ENCODE measurements around the gene PLEKHG5. TPM values are rescaled to one million over a fixed set of nuclear protein-coding genes. Genes with fewer than 3 reads are reported as not detected.
"Not testable (repeated sequence)": the region's sequence is repeated elsewhere in the genome, so short reads cannot be mapped to it uniquely, and the experiment has no call there.

PLEKHG5 gene
- total RNA-seq, 1 donor from 2014 or later: 9.3 TPM

GRCh38 chr1:6464514-6464836 lies 27.0 kb downstream of the PLEKHG5 start:
- DNase-seq (ENCODE audit: low spot score): no peak

DNA sequence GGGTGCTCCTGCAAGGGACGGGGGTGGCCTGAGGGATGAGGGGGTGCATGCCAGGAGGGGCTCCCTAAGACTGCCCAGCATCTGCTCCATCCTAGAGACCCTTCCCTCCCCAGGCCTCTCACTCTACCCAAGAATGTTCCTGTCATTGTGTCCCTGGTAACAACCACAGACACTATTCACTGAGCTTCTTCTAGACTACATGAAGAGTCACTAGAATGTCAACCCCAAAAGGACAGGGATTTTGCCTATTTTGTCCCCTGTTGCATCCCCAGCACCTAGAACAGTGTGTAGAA lies 28.4 kb downstream of the PLEKHG5 start:
- DNase-seq (ENCODE audit: low spot score): no peak

GRCh38 chr1:6462412-6463119 lies 28.9 kb downstream of the PLEKHG5 start:
- no peak for DNase-seq (ENCODE audit: low spot score)

DNA sequence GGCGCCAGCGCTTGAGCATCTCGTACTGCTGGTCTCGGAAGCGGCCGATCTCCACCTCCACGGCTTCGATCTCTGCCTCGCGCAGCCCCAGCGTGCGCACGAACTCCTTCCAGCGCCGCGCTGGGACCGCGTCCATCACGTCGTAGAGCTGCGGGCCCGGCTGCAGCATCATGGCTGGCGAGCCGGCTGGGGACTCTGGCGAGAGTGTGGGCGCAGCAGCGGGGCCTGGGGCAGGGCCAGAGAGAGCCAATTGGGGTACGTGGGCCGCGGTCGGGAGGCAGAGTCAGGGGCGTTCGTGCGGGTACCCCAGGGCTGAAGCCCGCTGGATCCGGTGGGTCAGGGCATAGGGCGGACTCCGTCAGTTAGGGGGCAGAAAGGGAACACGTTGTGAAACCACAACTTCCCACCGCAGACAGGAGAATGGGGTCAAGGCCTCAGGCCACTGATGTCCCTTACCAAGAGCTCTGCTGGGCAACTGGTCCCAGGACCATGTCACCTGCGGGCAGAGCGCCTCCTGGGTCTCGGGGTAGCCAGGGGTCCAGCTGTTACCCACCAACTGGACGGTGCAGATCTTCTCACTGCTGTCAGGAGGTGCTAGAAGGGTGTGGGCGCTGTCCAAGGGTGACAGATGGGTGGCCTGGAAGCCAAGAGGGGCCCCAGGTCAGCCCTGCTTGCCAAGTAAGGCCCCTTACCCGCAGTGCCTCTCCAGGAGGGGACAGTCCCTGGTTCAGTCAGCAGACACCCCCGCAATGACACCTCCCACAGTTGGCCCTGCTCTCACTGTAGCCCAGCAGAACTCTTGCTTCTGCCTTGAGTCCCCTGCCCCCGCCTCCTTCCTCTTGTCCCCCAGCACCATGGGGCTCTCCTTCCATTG lies 29.7 kb downstream of the PLEKHG5 start:
- no peak for DNase-seq (ENCODE audit: low spot score)

- DNase-seq (ENCODE audit: low spot score): no peak
These were observed 30.4 kb downstream of the PLEKHG5 start for GRCh38 chr1:6461051-6461530.

GRCh38 chr1:6460301-6461050 lies 31.0 kb downstream of the PLEKHG5 start:
- DNase-seq (ENCODE audit: low spot score): no peak

DNA sequence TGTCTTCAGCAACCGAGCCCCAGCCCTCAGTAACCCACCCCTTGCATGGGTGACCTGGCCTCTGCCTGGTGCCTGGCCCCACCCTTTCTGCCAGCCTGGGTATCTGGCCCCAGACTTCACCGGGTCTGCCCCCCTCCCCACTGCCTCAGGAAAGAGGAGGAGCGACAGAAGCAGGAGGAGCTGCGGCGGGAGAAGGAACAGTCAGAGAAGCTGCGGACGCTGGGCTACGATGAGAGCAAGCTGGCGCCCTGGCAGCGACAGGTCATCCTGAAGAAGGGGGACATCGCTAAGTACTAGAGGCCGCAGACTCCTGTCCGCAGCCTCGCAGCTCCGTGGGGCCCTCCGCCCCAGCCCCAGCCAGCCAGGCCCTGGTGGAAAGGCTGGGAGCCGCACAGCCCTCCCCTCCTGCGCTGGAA lies 31.6 kb downstream of the PLEKHG5 start:
- no peak for DNase-seq (ENCODE audit: low spot score)

- DNase-seq (ENCODE audit: low spot score): no peak
These were observed 34.5 kb downstream of the PLEKHG5 start for GRCh38 chr1:6456800-6457466.

DNA sequence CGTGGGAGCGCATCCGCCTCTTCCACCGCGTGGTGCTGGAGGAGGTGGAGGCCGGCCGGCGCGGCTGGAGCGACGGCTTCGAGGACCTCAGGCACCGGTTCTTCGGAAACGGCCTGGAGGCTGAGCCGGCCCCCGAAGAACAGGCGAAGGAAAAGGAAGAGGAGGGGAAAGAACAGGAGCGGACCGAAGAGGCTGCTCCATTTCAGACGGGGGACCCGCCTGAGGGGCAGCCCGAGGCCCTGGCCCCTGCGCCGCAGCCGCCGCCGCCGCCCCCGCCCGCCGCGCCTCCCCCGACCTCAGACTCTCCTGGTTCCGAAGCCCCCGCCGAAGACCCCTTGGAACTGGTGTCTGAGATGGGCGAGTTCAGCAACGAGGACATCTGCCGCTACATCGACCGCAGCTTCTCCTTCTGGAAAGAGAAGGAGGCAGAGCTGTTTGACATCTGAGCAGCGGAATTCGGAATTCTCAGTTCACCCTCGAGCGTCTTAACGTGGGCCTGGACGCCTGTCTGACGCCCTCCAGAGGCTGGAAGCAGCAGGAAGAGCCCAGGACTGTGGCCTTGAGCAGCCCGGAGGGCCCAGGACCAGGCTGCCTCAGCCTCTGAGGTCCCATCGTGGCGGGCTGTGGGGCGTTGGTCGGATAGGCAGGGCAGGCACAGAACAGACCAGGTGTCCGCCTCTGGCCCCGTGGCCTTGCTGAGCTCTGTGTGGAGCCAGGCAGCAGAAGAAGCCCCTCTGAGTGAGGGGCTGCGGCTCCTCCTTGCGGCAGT lies 35.5 kb downstream of the PLEKHG5 start:
- not testable (repeated sequence) for DNase-seq (ENCODE audit: low spot score)

GRCh38 chr1:6454856-6455751 lies 36.4 kb downstream of the PLEKHG5 start:
- DNase-seq (ENCODE audit: low spot score): no peak

DNA sequence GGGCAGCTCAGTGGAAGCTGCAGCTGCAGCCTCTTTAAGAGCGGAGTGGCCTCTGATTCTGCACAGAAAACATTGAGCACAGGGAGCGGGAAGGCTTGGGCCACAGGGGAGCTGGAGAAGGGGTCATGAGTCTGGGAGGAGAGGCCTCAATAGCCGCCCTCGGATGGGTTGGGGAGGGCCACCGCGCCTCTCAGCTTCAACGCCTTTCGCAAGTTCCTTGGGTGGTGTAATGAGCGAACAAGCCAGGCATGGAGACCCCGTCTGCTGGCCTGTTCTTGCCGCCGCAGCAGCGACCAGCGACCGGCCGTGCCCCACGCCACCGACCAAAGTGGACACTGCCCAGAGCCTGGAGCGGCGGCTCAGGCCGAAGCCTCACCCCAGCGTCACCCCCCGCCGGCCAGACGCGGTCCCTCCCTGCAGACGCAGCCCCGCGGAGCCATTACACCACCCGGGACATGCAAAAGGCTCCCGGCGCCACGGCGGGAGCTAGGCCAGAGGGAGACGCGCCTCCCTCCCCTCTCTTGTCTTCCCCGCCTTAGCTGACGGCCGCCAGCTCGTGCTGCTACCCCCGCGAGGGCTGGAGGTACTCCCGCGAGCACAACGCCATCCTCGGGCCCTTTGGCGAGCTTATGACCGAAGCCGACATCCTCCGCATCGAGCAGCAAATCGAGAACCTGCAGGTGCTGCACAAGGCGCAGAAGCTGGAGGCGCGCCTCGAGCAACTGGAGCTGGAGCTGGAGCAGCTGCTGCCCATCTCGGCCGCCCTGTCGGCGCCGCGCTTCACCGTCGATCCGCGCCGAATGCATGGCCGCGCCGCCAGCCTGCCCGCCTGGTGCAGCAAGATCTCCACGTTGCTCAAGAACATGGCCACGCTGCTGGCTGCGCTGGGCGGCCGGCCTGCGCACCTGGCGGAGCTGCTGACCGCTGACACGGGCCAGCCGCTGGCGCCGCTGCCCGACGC lies 37.3 kb downstream of the PLEKHG5 start:
- DNase-seq (ENCODE audit: low spot score): not testable (repeated sequence)

GRCh38 chr1:6450943-6451373 lies 40.5 kb downstream of the PLEKHG5 start:
- DNase-seq (ENCODE audit: low spot score): no peak

GRCh38 chr1:6450486-6450885 lies 41.0 kb downstream of the PLEKHG5 start:
- not testable (repeated sequence) for DNase-seq (ENCODE audit: low spot score)

DNA sequence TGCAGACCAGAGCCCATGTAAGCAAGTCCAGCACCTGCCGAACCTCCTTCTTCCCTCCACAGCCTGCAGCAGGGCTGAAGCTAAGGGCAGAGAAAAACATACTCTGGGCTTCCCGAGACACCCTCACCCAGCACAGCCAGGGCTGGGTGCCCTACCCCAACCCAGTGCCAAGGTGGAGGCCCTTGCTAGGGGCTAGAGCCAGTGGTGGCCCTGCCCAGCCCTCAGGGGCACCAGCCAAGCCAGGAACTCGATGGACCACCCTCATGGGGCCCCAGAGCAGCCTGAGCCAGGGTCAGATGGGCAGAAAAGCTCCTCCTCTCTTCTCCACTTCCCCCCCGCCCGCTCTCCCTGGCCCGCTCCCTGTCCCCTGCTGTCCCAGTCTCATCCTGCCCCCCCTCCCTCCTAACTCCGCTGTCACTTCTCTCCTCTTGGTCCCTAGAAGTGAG lies 41.4 kb downstream of the PLEKHG5 start:
- DNase-seq (ENCODE audit: low spot score): no peak

DNA sequence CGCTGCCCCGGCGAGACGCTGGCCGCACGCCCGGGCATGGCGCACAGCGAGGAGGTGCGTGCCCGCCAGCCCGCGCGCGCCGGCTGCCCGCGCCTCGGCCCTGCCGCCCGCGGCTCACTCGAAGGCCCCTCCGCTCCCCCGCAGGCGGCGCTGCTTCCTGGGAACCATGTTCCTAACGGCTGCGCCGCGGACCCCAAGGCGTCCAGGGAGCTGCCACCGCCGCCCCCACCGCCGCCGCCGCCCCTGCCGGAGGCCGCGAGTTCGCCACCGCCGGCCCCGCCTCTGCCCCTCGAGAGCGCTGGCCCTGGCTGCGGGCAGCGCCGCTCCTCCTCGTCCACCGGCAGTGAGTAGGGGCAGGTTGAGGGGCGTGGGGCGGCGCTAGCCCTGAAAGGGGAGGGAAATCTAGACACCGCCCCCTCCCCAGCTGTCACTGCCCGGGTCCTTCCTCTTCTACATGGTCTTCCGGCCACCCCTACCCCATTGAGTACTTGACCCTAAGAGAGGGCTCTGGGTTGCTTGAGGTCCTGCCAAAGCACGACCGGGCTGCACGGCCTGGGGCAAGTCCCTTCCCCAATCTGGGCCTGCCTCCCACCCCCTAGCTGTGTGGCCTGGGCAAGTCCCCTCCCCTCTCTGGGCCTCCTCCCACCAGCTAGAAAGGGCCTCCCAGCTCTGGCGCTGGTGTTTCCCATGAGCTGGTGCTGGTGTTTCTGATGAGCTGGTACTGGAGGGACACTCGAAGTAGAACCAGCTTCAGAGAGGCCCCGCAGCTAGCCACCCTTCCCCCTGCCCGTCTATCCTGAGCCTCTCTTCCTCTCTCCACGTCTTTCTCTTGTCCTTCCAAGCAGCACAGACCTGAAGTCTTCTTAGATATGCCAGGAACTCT lies 42.5 kb downstream of the PLEKHG5 start:
- DNase-seq (ENCODE audit: low spot score): no peak

- DNase-seq (ENCODE audit: low spot score): no peak
These were observed 43.4 kb downstream of the PLEKHG5 start for GRCh38 chr1:6447818-6448748.

Measured in mesenteric fat pad (tissue), 1 donor.